Measurements from ENCODE around the gene DEGS2.

DNA sequence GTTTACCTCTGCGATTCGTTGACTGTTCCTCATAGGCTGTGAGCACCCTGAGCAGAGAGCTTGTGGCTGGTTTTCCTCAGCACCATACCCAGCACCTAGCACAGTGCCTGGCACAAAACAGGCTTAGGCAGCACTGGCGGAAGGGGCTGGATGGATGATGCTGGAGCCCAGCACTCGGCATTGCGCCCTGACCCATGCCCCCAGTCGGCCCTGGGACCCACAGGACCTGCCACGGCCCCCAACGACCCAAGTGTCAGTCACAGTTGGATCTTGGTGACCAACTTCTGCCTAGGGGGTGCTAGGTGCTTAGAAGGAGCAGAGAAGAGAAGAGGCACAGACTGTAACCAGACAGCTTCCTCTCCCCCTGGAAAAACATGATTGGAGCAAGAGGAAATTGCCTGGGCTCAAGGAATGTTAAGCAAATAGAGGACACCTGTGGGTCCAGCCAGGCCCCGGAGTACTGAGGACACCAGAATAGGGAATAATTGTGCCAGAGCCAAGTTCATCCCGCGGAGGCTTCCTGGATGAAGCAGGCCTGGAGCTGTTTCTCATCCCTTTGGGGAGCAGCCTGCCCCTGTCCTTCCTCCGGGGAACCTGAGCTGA, 31.5 kb downstream of the DEGS2 start:
- TF ChIP-seq, protein P1, sequence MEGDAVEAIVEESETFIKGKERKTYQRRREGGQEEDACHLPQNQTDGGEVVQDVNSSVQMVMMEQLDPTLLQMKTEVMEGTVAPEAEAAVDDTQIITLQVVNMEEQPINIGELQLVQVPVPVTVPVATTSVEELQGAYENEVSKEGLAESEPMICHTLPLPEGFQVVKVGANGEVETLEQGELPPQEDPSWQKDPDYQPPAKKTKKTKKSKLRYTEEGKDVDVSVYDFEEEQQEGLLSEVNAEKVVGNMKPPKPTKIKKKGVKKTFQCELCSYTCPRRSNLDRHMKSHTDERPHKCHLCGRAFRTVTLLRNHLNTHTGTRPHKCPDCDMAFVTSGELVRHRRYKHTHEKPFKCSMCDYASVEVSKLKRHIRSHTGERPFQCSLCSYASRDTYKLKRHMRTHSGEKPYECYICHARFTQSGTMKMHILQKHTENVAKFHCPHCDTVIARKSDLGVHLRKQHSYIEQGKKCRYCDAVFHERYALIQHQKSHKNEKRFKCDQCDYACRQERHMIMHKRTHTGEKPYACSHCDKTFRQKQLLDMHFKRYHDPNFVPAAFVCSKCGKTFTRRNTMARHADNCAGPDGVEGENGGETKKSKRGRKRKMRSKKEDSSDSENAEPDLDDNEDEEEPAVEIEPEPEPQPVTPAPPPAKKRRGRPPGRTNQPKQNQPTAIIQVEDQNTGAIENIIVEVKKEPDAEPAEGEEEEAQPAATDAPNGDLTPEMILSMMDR (conservative IDR thresholded peaks at IDR 0.05; ENCODE audit: low read depth, low read length): no peak
- no peak for TF ChIP-seq EZH2 (IDR thresholded peaks at IDR 0.05; ENCODE audit: low read length, unreplicated experiment)

Measured in PC-3 (cell line).